GM18907 (cell line): ENCODE data around the gene AHRR.
"Not testable (repeated sequence)": the region's sequence is repeated elsewhere in the genome, so short reads cannot be mapped to it uniquely, and the experiment has no call there.

Experiments used
- ATAC-seq: cut with Tn5 transposase; IDR thresholded peaks from one replicate; pipeline ENCODE4 v1.9.1; 2021; ENCODE audit warnings: mild to moderate bottlenecking, moderate library complexity; ENCODE audit not compliant: unreplicated experiment

The AHRR gene

DNA sequence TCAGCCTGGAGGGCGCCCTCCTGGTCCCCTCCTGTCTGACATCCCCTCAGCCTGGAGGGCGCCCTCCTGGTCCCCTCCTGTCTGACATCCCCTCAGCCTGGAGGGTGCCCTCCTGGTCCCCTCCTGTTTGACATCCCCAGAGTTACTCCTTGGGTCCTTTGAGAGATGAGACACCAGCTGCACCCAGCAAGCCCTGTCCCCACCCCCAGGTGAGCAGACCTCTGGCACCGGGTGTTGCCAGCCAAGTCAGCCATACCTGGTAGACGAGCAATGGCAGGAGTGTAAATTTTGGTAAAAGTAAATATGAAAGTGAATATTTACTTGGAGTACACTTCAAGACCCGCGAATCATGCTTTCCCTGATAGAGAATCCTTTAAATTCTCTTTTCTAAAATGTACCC, 146.9 kb downstream of the AHRR start:
- ATAC-seq, result no peak

DNA sequence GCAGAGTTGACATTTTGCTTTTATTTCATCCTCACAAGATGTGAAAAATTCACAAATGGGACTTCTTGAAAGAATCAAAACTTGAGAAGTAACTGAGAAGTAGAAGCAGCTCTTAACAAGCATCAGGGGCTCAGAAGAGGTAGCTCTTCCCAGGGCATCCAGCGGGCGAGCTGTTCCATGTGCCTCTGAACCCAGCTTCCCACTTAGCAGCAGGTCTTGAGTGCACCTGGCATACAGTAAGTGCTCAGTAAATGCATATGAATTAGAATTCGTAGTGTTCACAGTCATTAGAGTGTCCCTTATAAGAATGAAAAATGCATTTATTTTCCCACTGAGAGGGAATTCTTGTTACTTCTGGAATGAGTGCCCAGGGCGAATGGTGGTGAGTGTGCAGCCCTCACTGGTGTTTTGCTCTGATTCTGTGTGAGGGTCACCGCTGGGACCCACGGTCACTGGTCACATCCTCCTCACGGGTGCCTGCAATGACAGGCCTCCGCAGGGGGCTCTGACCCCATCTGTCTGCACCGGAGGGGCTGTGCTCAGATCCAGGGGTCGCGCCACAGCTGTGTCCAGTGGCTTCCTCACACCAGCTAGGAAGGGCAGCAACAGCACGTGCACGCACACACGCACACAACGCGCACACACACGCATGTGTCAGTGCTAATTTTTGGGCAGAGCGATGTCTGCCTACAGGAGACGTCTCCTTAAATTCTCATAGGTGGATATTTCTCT, 148.4 kb downstream of the AHRR start:
- no peak for ATAC-seq

DNA sequence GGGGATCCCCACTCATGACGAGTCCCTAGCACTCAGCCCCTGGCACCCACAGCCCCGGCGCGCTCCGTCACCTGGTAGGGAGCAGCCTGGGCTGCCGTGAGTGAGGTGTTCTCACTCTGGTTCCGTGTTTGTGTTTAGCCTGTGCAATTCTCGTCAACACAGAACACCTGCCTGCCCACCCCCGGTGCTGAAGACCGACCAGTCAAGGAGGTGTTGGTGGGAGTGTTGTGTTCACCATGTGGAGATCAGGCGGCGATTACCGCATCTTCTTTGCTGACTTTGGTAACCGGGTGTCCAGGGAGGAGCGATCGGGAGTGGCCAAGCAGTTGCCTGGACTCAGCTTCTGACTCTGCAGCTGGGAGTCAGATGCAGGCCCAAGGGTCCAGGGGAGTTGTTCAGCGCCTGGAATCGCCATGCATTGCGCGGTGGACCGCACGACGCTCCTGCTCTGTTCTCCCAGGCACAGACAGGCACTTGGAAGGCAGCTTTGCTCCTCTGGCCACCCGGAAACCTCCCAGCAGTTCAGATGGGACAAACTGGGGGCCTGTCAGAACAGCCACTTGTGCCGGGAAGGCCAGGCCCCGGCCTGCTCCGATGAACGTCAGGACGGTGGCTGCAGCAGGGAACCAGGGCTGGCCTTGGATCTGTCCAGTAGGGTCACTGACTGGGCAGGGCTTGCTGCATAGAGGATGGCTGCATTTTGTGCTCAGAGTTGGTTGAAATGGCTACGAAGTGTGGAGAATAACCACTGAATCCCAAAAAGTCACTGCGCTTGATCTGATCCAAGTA, 149.6 kb downstream of the AHRR start:
- no peak for ATAC-seq

DNA sequence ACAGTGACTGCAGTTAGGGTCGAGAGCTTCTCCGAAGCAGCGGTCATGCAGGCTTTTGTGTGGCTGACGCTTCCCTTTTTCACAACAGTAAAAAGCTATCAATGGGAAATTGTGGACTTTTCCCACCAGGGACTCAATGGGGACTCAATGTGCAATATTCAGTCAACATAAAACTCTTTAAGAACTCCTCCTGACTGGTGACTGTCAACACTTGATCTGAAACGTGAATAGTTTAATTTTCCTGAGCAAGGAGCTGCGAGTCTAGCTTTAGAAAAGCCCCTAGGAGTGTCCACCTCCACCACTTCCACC, 150.2 kb downstream of the AHRR start:
- ATAC-seq, result no peak

DNA sequence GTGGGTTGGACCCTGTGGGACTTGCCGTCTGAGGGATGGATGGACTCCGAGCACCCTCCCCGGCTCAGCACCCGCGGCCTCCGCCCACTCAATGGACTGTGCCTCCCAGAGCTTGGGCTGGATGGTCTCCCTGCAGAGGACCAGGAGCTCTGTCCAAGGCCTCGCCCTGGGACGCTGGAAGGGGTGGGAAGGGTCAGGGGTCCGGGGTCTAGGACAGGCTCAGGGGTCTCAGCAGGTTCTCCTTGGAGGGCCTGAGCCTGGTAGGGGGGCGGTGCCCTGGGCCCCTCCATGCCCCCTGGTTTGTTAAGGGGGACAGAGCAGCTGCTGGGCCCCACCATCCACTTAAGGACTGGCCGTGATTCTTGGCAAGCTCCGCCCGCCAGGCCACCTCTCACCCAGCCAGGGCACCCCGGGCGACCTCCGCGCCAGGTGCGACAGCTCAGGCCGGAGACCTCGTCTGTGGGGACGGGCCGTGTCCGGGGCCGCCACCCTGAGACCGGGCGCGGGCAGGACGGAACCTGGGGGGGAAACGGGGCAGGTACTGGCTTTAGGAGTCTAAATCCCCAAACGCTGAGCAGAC, 150.7 kb downstream of the AHRR start:
- ATAC-seq, result peak; percentile 21

DNA sequence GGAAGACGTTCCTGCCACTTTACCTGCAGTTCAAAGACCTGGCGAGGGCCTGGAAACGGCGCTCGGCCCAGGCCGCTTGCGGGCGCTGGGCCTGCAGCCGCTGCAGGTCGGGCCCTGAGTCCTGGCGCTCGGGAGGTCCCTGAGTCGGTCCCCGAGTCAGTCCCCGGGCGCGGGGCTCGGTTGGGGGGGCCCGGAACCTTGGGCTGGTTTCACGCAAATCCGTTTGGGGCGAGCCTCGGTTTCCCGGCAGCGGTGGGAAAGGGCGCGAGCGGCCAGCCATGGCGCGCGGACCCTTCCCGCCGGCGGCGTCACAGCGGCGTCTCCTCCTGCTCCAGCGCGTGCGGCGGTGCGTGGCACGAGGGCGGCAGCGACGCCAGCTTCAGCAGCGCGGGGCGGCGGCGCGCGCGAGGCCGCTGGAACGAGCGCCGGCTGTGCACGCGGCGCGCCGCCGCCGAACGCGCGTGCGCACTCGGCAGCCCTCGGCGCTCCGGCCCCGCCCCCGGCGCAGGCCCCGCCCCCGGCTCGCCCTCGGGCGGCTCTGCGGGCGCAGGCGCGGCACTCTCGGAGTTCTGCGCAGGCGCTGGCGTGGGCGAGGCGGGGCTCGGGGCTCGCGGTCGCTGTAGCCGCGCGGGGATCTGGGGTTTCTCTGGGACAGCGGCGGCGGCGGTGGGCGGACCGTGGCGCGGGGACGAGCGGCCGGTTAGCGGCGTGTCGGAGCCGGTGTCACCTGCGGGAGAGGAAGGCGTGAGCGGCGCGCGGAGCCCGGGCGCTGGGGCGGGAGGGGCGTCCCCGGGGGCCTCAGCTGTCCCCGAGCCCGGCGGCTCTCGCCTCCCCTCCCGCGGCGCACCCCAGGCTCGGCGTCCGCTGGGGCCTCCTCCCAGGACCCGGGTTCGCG, 151.4 kb downstream of the AHRR start:
- ATAC-seq, result peak; percentile 72

DNA sequence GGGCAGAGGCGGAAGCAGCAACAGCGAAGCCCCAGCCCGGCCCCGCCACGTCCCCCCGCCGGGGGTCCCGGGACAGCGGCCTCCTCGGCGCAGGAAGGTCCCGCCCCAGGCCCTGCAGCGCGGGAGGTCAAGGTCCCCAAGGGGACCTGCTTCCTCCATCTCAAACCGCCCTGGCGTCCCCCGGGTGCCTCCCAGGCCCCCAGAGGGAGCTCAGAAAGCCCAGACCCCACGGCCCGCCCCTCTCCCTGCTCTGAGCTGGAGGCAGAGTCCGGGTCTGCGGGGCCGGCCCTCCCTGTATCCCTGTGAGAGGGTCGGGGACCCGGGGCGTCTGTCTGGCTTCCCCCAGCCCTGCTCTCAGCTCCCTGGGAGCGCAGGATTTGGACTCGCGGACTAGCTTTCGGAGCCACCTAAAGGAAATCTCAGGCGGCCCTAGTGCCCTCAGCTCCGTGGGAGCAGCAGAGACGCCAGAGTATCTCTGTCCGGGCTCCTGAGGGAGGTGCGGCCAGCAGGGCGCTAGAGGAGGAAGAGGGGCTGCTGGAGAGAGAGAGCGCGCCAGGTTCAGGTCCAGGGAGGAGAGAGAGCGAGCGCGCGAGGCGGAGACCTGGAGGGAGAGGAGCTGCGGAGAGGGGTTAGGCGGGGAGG, 152.2 kb downstream of the AHRR start:
- peak; percentile 25 for ATAC-seq

DNA sequence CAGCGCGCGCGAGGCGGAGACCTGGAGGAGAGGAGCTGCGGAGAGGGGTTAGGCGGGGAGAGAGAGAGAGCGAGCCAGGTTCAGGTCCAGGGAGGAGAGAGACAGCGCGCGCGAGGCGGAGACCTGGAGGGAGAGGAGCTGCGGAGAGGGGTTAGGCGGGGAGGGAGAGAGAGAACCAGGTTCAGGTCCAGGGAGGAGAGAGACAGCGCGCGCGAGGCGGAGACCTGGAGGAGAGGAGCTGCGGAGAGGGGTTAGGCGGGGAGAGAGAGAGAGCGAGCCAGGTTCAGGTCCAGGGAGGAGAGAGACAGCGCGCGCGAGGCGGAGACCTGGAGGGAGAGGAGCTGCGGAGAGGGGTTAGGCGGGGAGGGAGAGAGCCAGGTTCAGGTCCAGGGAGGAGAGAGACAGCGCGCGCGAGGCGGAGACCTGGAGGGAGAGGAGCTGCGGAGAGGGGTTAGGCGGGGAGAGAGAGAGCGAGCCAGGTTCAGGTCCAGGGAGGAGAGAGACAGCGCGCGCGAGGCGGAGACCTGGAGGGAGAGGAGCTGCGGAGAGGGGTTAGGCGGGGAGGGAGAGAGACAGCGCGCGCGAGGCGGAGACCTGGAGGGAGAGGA, 152.8 kb downstream of the AHRR start:
- not testable (repeated sequence) for ATAC-seq

DNA sequence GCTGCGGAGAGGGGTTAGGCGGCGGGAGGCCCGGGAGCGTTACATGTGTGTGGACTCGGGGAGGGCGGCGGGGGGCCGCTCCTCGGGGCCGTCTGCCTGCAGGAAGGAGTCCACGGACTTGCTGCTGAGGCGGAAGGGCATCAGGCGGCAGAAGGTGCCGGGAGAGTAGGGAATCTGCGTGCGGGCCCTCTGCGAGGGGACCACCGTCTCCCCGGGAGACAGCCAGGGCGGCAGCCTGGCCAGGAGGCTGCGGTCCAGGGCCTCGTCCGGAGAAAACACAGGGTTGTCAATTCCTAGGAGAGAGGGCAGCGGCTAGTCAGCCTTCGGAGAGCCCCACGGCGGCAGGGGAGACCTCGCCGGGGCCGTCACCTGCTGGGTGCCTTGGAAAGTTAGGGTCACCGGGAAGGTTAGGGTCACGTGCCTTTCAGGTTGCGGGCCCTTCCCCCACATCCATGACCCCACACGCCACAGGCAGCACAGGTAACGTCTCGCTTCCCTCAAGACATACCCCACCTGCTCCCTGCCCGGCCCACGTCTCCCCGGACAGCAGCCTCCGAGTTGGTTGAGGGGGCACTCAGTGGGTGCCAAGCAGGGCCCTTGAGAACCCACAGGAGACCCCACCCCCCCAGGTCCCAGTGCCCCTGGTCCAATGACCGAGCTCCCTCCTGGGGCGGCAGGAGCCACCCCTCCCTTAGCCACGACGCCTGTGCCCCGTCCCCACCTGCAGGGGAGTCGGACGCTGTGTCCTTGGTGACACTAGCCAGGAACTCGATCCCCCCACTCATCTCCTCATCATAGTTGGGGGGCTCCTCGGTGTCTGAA, 153.5 kb downstream of the AHRR start:
- no peak for ATAC-seq

DNA sequence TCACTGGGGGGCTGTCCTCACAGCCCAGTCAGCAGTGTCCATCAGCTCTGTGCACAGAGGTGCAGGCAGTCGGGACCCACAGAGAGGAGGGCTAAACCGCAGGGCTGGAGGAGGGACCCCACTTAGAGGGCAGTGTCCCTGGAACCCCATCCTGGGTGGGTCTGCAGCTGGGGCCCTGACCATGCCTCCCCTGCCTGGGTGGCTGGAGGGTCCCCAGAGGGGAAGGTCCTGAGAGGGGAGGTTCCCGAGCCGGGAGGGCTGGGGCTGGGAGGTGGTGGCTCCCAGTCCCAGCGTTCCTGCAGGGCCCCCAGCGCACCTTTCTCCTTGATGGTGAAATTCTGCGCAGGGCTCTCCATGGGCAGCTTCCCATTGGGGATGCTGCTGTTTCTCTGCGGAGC, 154.2 kb downstream of the AHRR start:
- ATAC-seq, result no peak

DNA sequence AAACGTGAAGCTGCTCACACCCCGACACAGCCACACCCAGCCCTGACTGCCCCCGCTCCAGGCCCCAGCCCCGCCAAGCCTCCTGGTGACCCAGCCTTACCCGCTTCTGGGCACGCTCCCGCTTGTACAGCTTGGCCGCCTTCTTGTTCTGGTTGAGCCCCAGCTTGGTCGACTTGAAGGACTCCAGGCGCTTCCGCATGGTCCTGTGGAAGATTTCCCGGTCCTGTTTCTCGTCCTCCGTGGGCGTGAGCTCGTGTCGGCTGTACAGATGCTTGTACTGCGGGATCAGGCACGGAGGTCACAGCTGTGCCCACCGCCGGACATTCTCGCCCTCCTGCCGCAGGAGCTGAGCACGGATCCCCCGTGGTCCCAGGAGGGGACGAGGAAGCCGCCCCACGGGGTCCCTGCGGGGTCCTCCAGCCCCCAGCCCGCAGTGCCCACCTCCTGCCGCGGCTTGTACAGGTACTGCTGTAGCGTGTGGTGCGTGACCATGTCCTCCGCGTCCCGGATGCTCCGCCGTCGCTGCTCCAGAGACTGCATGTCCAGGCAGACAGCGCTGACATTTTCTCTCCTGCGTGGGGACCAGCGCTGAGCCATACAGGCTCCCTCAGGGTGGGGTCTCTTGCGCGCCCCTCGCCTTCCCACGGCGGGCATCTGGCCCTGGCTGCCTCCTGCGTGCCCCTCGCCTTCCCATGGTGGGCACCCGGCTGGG, 154.7 kb downstream of the AHRR start:
- ATAC-seq, result no peak

DNA sequence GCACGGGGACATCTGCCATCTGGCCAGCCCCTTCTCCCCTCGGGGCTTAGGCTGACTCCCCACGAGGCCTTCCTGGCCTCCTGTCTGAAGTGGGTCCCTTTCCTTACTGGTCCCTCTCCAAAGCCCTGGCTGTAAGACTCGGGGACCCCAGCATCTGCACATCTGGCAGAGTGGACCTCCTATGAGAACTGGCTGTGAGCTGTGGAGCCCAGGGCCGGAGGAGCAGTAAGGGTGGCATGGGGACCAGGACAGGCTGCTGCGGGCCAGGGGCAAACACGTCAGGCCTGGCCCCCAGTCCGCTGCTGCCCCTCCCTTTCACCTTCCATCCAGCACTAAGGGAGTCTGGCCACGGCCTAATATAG, 155.3 kb downstream of the AHRR start:
- ATAC-seq, result no peak

DNA sequence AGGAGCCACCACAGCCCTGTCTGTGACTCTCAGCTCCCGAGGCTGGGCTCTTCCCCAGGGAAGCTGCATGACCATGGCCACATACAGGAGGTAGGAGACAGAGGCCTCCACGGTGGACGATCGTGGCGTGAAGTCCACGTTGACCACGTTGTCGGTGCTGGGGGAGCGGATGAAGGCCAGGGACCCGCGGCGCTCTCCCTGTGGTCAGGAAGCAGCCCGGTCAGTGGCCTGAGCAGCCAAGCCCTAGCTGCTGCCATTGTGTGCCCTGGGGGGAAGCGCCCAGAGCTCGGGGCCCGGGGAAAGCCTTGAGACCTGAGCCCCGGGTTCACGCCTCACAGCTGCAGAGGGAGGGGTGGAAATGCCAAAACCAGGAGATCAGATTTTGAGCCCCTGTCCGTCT, 155.7 kb downstream of the AHRR start:
- ATAC-seq, result no peak

DNA sequence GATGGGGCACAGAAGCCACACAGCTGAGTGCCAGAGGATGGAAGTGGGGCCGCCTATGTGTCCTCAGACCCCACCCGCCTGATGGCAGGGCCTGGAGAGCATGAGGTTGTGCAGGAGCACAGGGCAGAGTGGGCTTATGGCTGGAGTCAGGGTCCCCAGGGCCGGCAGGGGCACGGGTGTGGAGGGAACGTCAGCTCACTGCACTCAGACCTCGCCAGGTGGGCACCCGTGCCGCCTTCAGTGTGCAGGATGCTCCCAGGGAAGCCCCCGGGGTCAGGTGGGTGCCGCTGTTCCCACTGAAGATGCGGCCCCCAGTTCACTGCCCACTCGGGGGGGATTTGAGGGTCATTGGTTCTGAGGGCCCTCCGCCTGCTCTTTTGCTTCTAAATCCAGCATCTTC, 156.4 kb downstream of the AHRR start:
- ATAC-seq, result no peak

DNA sequence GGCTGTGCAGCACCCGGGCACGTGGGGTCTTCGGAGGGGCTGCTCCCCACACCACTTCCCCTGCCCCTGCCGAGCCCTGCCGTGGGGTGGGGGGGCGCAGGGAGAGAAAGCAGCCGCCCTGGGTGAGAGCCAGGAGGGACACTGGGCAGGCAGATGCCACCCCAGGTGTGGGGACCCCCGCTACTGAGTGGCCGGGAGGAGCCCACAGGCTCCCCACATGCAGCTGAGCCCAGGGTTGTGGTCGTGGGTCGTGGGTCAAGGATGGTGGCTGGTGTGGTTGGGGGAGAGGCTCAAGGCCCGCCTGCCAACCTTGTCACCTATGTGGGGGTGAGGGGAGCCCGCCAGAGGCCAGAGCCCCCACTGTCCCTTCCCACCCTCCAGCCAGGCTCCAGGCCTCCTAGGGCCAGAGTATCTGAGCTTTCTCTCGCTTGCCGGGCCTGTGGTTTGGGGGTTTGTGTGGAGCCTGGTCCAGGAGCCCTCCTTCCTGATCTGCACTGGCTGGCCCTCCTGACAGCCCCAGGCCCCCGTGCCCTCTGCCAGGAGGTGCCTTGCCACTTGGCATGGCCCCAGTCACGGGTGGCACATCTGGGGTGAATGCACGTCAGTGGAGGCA, 157.0 kb downstream of the AHRR start:
- ATAC-seq, result no peak

DNA sequence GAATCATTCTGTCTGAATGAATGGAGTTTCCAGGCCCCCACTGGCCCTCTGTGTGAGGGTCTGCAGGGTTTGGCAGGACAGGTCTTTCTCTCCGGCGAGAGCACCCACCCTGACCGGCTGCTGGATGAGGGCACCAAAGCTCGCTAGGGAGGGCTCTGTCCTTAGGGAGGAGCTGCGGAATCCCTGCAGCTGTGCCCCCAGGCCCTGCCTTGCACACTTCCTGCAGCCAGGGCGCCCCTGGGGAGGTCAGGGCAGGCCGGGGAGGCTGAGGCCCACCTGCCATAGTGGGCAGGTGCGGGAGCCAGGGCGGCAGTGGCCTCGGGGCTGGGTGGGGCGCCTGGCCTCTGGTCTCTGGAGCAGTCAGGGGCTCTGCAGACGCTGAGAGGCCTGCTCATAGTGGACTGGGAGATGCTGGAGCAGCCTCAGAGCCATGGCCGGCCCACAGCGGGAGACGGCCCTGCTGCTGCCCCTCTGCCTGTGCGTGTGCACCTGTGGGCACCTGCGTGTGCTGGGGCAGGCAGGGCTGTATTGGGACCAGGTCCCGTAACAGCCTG, 157.5 kb downstream of the AHRR start:
- ATAC-seq, result no peak

DNA sequence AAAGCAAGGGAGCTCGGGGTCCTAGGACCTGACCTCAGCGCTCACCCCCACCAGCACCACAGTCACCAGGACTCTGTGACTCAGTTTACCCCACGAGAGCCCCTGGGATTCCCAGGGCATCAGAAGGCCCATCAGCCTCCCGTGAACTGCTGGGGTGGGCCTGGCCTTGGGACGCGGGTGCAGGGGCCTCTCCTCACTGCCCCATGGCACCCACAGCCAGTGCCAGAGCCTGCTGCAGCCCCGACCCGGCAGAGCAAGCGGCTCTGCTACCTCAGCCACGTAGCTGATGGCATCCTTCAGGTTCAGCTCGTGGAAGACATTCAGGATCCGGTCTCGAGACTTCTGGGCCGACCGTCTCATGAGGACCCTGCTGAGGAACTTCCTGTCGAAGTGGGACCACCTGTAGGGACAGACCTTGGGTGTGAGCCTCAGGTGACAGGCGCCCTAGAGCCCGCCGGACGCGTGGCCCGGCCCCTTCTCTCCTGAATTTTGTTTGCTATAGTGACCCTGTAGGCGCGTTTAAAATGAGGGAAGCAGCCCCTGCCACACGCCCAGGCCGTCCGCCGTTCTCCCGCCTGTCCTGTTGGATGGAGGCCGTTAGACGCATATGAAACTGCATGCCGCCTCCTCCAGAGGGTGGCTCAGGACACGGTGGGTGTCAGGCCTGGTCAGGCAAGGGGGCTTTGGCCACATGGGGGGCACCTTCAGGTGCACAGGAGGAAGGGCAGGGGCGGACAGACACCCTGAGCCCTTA, 158.2 kb downstream of the AHRR start:
- ATAC-seq, result no peak

DNA sequence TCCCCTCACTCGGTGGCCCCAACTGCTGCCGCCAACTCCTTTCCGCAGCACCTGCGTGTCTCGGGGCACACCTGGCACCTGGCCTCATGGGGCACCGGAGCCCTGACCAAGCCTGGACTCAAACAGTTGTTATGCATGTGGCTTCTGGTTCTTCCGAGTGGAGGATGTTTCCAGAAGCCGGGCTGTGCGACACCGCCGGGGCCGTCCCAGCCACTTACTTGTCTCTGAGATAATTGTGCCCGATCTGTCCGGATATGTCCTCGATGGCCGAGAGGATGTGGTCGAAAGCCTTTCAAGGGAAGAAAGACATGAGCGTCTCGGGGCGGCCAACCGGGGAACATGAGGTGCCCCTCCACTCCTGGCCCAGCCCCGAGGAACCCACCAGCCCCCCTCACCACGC, 159.8 kb downstream of the AHRR start:
- ATAC-seq, result no peak
